GM13977 (cell line): Measurements from ENCODE around the gene JHY.

Experiments used
- DNase-seq: peaks from one replicate; pipeline ENCODE4 v3.0.0; 2012; ENCODE audit warnings: low spot score
- in situ Hi-C: fragments of 300-500 bp; cut with MboI; formaldehyde crosslinking; loops from one replicate; pipeline ENCODE4 v1.12.0; 2022; ENCODE audit warnings: low sequenced_read_pairs, low pct_unique_long_range_greater_than_20kb, mixed read lengths, inconsistent platforms; ENCODE audit not compliant: unreplicated experiment
- TF ChIP-seq, protein P1 (sequence below): IDR thresholded peaks from 2 replicates; pipeline ENCODE4 v1.5.1; 2012; ENCODE audit warnings: mild to moderate bottlenecking, control low read depth; ENCODE audit not compliant: insufficient read depth; ENCODE audit errors: extremely low read depth, missing control alignments

JHY gene

DNA sequence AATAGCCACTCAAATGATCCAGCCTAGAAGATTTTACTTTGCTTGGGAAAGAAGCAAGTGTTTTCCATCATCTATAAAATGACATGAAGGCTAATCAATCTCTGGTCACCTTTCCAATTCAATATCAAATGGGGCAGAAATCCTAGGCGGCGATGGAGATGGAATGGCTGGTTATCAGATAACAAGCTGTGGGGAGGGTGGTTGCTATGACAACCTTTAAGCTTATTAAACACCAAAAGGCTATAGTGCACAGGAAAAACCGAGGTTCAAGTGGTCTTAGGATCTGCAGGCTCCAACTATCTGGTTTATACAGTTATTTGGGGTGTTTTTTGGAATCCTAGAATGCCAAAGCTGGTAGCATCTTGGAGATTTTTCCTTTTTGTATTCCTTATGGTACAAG is 113.0 kb downstream of the JHY start:
- TF ChIP-seq, protein P1, sequence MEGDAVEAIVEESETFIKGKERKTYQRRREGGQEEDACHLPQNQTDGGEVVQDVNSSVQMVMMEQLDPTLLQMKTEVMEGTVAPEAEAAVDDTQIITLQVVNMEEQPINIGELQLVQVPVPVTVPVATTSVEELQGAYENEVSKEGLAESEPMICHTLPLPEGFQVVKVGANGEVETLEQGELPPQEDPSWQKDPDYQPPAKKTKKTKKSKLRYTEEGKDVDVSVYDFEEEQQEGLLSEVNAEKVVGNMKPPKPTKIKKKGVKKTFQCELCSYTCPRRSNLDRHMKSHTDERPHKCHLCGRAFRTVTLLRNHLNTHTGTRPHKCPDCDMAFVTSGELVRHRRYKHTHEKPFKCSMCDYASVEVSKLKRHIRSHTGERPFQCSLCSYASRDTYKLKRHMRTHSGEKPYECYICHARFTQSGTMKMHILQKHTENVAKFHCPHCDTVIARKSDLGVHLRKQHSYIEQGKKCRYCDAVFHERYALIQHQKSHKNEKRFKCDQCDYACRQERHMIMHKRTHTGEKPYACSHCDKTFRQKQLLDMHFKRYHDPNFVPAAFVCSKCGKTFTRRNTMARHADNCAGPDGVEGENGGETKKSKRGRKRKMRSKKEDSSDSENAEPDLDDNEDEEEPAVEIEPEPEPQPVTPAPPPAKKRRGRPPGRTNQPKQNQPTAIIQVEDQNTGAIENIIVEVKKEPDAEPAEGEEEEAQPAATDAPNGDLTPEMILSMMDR = no peak
- DNase-seq = no peak
- in situ Hi-C loops = no loop called here

DNA sequence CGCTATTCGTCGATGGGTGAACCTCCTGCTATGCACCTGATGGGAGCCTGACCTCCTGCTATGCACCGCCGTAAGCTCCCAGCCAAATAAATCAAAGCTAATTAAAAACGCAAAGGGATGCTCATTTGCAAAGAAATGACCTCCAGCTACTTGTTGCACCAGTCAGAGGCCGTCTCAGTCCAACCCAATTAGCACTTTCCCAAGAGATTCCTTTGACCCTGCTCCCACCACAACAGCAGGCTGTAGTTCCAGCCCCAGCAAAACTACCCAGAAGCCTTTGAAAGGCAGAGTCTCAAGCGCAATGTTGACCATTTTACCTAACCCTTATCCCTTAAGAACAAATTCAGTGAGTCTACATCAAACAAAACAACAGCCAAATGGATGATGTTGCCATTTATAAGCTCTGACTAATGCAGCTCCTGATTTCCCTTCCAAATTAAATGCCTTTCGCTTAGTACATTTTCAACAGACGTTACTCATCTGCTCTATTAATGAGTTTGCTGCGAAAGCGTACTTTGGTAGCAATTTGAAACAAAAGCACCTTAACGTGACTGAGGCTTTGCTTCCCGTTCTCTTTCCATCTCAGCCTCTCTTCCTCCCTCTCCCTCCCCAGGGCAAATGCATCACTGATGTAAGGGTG is 116.3 kb downstream of the JHY start:
- in situ Hi-C loops = no loop called here
- no peak for DNase-seq
- TF ChIP-seq, protein P1 = no peak

DNA sequence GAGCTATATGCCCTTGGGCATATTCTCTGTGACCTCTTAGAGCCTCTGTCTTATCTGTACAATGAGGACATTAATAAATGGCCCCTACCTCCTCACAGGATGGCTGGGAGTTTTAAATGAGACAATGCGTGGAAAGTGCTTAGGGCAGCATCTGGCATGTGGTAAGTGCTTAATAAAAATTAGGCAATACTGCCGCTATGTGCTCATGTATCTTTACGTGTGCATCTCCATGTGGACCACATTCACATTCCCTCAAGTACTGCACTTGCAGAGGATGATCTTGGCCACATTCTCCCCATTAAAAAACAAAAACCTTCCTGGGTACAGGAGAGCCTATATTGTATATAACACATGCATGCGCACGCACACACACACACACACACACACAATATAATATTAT is 118.2 kb downstream of the JHY start:
- TF ChIP-seq, protein P1 = no peak
- DNase-seq = no peak
- in situ Hi-C loops = loop anchor here (25.0 kb wide), 1 partner anchor 388 kb away; no protein-coding TSS in a partner anchor

DNA sequence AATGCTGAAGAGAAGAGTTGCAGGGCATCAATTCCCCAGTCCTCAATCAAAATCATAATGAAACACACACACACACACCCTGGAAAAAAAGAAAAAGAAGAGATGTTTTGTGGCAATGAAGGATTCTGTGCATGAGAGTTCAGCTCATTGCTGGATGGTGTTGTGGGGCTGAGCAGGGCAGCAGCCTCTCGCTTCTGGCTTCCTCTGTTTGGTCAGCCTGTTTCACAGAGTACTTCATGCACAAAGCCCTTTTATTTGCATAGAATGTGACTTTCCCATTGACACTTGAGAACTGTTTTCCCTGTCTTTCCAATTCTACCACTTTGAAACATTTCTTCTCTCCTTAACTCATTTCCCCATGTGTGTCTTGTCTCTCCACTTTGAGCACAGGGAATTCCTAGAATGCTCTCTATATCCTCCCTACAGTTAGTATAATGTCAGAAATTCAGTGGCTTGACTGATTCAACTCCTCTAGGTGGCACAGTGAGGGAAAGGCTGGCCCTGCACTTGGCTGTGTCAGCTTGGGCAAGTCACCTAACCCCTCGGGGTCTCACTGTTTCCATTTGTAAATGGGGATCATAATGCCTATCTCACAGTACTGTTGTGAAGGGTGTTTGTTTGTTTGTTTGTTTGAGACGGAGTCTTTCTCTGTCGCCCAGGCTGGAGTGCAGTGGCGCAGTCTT is 124.4 kb downstream of the JHY start:
- in situ Hi-C loops = loop anchor here (25.0 kb wide), 1 partner anchor 395 kb away; no protein-coding TSS in a partner anchor
- DNase-seq = no peak
- TF ChIP-seq, protein P1 = no peak
